Activated CD4-positive, alpha-beta T cell treated with anti-CD3 and anti-CD28 coated beads, Interleukin-2, amount 50 U/mL, for 48 hours (primary cell): ENCODE data around the gene TRPM2.

Source experiments
- DNase-seq, 2 experiments: peaks; one replicate each; pipeline ENCODE4 v3.0.0-alpha.2; 2020

TRPM2 gene

DNA sequence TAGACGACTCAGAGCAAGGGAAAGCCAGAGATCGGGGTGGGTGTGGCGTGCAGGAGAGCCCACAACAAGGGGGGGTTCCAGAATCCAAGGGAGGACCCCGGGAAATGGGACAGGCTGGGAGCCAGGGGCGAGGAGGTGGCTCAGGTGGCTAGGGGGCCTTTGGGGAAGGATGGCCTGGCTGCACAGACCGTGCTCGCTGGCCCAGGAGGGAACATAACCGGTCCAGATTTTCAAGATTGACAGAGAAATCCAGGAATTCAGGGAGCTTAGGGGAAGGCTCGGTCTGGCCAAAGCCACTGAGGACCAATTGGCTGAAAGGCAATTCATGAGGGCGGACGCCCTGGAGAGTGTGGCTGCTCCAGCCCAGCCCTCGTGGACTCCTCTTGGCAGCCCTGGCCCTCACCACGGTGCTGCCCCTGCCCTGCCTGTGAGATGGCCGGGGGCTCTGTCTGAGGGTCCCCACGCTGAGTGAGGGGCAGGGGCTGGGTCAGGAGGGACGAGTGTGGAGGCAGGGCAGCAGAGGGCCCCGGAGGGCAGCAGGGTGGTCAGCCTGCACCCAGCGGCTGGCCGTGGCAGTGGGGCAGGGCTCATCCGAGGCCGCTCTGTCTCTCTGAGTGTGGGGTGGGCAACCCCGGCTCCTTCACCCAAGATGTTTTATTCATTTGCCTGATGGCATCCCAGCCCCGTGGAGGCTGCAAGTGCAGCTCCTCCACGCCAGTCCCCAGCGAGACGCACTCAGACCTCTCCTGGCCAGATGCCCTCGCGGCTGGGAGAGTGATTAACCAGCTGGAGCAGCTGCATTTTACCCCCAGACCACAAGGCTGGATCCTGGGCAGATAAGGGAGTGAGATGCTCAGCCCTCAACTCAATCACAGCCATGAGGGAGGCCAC is 96.3 kb downstream of the TRPM2 start:
- no peak for DNase-seq

DNA sequence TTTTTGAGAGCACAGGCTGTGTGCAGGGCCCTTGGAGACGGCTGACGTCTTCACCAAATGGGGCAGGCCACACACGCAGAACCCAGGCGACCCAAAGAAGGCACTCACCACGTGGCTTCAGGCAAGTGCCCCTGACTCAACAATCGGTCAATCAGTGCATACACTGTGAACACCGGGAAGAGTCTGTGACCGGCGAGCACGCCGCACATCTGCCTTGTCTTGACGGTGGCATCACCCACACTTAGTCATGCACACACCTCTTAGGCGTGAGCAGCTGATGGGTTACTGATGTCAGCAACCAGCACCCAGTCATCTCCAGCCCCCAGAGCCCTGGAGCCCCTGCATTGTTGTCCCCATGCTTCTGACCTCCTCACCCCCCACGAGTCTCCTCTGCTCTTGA is 97.0 kb downstream of the TRPM2 start:
- DNase-seq = no peak

DNA sequence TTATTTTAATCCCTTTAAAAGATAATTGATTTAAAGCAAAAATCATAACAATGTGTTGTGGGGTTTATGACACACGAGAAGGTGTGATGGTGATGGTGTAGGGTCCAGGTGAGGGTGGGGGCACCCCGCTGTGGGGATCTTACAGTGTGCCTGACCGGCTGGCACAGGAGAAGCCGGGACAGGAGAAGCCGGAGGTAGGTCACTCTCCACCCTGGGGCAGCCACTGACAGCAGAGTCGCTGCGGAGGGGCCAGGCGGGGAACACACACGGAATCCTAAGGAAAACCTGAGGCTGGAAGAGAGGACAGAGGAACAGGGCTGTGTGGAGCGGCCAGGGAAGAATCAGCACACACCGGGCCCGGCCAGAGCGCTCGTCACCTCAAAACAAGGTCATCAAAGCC is 97.6 kb downstream of the TRPM2 start:
- DNase-seq = no peak

DNA sequence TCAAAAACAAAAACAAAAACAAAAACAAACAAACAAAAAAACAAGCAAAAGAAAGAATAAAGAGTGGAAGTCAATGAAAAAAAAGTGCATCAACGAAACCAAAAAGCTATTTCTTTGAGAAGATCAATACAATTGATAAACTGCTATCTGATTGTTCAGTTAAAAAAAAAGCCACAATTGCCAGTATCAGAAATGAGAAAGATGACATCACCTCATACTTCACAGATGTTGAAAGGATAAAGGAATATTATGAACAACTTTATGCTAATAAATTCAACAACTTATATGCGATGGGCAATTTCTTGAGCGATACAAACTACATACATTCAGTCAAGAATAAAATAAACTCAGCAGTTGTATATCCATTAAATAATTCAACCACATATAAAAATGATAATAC is 99.7 kb downstream of the TRPM2 start:
- no peak for DNase-seq

DNA sequence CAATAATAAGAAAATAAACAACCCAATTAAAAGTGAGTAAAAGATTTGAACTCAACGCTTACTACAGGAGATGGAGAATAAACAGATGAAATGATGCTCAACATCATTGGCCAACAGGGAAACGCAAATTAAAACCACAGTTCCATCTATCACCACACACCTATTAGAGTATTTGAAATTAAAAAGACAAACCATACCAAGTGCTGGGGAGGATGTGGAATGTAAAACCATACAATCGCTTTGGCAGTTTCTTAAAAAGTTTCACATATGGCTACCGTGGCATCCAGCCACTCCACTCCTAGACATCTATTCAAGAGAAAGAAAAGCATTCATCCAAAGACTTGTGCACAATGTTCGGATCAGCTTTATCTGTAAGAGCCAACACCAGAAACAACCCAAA is 100.6 kb downstream of the TRPM2 start:
- no peak for DNase-seq

DNA sequence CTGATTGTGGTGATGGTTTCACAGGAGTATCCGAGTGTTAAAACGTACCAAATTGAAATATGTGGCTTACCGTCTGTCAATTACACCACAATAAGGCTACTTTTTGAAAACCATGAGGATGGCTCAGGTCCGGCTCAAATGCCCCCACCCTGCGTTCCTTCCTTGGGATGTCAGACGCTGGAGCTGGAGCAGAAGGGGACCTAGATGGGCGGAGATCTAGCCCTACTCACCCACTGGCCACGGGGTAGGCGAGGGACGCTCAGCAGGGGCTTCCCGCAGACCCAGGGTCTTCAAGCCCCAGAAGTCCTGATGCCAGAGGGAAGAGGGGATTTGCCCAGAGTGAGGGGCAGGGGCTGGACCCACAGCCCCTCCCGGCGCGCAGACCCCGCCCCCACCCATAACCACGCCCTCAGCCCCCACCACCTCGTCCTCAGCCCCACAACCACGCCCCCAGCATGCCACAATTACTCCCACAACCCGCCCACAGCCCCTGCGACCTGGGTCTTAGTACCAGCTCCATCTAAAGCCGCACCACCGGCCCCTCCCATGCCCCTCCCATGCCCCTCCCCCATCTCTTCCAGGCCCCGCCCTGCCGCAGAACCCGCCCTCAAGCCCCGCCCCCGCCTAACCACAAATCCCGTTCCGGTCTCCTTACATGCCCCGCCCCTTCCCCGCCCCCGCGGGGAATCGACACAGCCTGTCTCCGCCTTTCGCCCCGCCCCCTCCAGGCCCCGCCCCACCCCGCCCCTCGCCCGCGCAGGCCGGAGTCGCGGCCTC is 101.5 kb downstream of the TRPM2 start, which contains the start of gene LRRC3:
Gene LRRC3 (plus strand): TSS at position 764 of the 777 bp plus-strand sequence. CDS start 1,135 bp downstream, outside the sequence.
- peak; percentile 81 to 84 for DNase-seq

DNA sequence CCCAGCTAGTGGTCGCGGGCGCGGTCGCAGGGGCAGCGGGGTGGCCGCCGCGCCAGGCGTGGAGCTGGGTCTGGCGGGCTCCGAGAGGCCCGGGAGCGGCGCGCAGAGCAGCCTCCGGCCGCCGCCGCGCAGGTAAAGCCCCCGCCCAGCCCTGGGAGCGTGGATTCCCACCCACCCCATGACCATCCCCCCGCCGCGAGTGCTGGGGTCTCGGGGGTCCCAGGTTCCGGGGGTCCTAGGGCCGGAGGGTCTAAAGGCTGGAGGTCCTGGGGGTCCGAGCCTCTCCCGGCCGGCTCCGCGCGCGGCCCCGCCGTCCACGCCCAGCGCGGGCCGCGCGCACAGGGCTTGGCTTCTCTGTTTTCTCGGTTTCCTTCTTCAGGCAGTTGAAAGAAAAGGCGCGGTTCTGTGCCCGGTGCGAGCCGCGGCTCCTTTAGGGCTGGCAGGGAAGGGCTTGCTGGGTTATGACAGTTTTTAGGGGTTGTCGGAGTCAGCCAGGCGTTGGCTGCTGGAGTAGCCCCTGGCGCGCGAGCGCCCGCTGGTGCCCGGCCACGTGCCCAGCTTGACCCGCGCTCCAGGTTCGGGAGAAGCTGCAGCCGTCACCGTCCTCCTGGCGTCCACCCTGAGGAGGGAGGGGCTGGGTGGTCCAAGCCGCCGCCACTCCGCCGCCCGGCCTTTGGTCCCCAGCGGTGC is 102.2 kb downstream of the TRPM2 start:
- DNase-seq = peak; percentile 39 to 51

DNA sequence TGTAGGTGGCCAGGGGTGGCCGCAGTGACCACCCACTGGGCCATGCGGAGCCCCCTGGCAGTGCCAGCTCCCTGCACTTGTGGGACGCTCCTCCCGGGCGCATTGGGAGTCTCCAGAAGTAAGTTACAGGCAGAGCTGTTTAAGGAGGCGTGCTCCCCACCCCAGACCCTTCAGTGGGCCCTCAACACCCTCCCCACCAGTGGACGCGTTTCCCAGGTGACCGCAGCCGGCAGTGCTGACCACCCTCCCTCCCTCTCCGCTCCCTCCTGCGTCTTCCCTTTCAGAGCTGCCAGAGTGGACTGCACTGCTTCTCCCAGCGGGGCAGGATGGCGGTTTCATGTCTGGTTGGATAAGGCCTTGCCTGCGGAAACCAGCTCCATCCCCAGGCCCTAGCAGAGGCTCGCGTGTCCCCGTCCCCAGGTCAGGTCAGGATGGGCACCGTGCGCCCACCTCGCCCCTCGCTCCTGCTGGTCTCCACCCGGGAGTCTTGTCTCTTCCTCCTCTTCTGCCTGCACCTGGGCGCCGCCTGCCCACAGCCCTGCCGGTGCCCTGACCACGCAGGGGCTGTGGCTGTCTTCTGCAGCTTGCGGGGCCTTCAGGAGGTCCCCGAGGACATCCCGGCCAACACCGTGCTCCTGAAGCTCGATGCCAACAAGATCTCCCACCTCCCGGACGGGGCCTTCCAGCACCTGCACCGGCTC is 102.9 kb downstream of the TRPM2 start:
- DNase-seq = no peak

DNA sequence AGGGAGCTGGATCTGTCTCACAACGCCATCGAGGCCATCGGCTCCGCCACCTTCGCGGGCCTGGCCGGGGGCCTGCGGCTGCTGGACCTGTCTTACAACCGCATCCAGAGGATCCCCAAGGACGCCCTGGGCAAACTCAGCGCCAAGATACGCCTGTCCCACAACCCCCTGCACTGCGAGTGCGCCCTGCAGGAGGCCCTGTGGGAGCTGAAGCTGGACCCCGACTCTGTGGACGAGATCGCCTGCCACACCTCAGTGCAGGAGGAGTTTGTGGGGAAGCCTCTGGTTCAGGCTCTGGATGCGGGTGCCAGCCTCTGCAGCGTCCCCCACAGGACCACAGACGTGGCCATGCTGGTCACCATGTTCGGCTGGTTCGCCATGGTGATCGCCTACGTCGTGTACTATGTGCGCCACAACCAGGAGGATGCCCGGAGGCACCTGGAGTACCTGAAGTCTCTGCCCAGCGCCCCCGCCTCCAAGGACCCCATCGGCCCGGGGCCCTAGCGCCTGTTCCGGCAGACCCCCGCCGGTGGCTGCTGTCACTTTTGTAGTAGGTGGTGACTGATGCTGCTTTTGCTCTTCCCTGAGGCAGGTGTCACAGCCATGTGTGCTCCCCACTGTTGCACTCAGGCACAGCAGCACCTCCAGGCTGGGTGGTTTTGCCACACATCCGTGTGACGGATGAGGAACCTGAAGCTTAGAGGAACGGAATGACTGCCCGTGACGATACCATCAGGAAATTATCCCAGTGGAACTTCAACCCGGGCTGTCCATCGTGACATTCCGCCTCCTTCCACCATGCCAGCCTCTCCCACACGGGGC is 103.7 kb downstream of the TRPM2 start:
- DNase-seq = no peak

DNA sequence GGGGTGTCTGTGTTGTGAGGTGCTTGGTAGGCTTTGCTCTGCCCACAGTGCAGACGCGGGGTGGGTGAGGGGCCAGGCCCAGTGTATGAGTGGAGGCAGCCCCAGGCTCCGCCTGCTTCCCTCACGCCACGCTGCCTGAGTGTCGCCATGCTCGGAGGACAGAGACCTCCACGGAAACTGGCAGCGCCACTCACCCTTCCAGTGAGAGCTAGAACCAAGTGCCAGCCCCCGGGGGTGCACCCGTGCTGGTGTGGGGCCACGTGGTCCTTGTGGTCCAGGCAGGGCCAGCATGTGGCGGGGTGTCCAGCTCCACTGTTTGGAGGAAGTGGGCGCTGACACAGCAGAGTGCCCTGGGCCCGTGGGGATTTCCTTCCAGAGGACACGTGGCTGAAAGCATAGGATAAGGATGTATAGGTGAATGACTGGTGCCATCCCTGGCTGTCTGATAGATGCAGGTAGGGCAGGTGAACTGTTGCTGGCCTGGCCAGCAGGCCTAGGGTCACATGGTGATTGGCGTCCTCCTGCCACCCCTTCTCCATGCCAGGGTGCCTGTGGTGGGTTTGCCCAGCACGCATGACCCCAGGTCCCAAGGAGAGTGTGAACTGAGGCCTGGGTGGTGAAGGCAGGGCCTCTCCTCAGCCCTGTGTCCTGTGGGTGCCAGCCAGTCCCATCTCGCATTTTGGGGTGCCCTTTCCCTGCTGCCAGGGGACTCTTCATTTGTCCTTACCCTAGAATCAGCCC is 105.7 kb downstream of the TRPM2 start:
- DNase-seq = no peak

DNA sequence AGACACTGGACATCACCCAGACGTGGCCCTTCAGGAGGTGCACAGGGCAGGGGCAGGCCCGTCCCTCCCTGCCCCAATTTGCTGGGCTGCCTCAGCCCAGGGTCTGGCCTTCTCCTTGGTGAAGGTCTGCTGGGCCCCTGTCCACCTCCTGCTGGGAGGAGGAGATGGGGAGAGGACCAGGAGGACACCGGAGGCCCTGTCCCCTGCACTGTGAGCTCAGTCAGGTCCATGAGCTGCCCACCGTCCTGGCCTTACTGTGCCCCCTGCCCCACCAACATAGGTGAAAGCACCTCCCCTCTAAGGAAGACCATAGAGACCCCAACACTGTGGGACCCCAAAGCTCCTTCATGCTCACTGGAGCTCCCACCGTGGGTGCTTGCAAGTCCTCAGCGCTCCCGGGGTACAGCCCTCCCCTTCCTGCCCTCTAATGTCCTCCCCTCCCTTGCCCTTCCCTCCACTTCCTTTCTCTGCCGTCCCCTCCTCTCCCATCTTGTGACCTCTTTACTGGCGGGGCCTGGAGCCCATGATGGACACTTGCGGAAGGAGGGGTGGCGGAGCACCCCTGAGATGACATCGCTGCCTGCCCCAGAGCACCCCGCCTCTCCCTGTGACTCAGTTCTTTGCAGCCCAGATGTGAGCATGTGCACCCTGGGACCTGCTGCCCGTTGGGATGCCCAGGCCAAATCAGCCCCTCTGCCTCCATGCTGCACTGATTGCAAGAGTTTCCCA is 106.5 kb downstream of the TRPM2 start:
- DNase-seq = no peak

DNA sequence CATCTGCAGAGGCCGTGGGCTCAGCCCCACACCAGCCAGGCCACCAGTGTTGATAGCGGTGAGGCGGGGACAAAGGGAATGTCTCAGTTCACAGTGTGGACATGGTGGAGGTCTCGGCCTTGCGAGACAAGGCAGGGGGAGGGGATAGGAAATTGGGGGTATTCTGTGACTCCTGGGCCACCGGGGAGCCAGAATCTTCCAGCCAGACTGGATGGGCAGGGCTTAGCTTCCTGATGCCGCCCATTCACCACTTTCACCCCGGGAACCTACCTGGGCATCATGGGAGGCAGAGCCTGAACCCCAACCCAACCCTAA is 107.0 kb downstream of the TRPM2 start:
- no peak for DNase-seq

DNA sequence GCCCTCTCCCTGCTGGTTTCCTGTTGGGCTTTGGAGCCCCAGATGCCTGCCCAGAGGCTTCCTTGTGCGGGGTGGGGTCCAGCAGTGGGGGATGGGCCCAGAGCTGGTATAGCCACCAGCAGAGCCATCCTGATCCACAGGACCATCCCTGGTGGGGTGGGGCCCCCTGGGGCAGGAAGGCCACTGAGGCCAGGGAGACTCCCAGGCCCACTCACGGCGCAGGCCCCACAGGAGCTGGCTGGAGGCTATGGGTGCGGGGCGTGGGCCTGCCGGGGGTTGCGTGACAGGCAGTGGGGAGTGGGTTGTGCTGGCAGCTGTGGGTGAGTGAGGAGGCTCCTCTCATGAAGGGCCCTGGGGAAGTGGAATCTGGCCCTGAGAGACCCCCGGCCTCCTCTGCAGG is 107.6 kb downstream of the TRPM2 start:
- DNase-seq = no peak

DNA sequence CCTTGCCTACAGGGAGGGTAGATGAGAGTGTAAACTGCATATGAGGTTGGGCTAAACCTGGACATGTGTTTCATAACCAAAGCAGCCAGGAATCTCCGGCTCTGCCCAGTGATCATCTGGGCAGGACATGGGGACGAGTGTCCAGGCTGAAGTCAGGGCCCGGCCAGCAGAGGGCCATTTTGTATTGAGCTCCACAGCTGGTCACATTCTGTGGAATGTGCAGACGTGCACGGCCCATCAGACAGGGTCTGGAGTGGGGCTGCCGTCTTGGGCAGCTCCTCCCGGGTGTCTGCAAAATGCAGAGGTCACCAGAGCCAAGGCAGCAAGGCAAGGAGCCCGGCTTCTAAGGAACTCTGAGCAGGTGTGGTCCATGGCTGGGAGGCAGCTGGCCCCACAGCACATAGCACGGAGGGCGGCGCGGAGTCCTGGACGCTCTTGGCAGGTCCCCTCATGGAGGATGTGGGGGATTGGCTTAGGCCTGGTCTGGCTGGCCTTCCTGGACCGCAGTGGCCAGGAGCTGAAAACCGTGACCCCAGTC is 108.1 kb downstream of the TRPM2 start:
- no peak for DNase-seq

DNA sequence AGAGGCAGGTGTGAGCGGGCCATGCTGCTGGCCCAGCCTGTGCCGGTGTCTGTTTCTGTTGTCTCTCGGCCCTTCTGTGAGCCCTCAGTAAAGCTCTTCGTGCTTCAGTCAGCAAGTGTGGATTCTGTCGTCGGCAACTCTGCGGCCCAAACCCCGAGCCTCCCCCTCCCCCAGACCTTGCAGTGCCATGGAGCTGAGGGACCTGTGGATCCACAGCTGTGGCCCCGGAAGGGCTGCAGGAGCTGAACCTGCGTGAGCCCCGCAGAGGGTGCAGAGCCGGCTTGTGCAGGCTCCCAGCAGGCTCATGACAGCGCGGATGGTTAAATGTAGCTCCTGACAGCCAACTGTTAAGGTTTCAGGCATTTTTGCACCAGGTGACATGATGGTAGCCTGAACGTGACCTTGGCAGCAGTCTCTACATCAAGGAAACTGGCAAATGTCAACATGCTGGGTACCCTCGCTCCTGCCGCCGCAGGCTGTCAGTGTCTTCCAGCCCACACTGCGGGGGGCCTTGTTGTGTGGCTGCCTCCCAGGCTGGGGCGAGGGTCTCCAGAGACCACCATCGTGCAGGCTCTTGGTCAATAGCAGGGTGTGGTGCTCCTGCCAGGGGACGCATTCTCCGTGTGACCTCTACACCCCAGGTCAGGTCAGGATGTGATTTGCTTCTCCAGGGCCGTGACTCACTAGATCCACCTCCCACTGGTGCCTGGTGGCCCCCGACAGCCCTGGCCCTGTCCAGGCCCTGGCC is 108.8 kb downstream of the TRPM2 start:
- DNase-seq = no peak

DNA sequence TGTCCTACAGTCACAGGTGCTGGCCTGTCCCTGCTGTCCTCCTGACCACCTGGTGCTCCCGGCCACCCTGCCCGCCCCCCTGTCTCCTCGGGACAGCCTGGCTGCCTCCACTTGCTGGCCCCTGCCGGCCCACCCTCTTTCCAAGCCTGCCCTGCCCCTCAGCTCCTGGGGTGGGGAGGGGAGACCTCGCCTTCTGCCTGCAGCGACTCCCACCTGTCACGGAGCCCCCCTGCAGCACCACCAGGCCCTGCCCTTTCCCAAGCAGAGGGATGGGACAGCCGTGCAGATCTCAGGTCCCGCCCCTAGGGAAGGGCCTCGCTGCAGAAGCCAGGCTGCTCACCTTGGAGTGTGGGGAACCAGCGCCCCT is 109.4 kb downstream of the TRPM2 start:
- DNase-seq = no peak

DNA sequence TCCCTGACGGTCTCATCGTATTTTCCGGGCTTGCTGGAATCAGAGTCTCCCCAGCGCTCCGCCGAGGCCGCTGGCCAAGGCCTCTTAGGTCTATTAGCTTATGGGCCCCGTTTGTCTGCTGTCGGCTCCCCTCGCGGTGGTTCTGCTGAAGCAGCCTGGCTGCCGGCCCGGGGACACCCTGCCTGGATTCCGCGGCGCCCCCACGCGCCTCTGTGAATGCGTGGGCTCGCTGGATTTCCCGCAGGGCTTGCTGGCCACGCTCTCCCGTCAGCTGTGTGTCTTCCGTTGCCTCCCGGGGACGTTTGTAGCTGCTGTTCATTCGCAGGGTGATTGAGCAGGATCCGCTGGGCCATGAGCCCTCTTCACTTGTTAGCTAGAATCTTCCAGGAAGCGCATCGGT is 110.3 kb downstream of the TRPM2 start:
- DNase-seq = no peak

DNA sequence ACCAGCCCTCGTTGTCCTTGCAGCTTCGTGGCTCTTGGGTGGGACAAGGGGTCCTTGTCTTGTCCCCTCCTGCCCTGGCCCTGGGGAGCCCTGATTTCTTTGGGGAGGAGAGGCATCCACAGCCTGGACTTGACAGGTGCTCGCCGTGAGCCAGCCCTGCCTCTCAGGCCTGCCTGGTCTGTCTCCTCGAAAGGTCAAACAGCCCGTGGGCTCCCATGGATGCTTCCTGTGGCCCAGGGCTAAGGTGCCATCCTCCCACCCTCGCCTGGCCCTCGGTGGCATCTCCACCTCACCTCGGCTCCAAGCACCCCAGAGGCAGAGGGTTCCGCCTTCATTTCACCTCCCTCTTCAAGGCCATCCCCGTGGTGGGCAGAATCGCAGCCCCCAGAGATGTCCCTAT is 110.9 kb downstream of the TRPM2 start:
- DNase-seq = no peak

DNA sequence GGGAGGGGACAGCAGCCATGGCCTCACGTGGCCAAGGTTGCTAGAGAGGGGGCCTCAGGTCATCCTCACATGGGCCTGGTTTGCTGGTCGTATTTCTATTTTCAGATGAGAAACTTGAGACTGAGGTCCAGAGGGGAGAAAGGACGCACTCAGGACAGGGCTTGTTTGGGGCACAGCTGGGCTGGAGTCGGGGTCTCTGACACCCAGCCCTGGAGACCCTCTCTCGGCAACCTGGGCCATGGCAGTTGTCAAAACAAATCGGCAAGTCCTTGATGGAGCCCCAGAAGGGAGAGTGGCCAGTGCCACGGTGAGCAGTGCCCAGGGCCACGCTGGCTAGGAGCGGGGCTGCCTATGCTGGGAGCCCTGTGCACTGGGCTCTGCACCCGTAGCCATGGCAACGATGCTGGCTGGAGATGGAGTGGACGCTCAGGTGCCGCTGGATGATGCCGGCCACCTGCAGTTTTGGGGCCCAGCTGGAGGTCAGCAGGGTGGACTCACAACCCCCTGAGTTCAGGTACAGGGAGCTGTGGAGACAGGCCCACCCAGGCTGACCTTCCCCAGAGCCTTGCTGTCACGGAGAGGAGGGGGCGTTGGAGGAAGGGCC is 113.0 kb downstream of the TRPM2 start:
- no peak for DNase-seq
